ENCODE results near the gene ATP2A2. TPM values are rescaled to one million over a fixed set of nuclear protein-coding genes. Genes with fewer than 3 reads are reported as not detected.
"Not testable (repeated sequence)": the region's sequence is repeated elsewhere in the genome, so short reads cannot be mapped to it uniquely, and the experiment has no call there.

ATP2A2 gene
- total RNA-seq, 2 experiments from 2014 or later, result 206 TPM

DNA sequence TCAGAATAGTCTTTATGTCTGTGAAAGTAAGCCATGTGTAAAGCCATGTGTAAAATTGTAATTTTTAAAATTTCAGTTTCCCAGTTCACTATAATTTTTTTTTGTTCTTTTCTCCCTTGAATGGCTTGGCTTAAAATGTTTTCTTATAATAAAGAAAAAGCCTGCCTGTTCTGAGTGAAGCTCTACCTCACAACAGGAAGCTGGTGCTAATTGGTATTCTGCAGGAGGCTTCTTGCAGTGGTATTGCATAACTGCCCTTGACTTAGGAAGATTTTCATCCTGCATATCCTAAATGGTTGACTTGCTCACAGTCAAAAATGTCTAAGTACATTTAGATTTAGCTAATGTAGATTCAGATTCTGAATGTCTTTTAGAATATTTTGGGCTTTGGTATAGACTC is 49.5 kb downstream of the ATP2A2 start:
- ChIA-PET CTCF (interaction anchor here (1.5 kb wide), 1 partner anchor 9 kb away, joined by 3 read pairs; no protein-coding TSS in a partner anchor), POLR2A (interaction anchor here (0.6 kb wide), 1 partner anchor 152 kb away, joined by 3 read pairs; no protein-coding TSS in a partner anchor)

DNA sequence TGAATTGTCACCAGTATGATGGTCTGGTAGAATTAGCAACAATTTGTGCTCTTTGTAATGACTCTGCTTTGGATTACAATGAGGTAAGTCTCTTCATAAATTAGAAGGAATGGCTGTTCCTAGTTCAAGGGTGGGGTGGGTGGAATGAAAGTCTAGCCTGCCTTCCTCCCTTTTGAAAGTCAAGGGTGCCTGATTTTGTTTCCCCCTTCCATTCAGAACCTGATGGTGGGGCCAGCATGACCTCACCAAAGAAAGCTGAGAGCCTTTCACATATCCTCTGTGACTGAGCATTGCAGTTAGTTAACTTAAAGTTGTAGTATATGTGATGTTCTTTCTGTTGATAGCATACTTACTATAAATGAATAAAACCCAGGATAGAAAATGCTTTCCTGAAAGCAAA is 52.2 kb downstream of the ATP2A2 start:
- ChIA-PET CTCF (no interaction called here), POLR2A (no interaction called here)

GRCh38 chr12:110335481-110336045 is 54.5 kb downstream of the ATP2A2 start:
- POLR2A ChIA-PET, result interaction anchor here (0.6 kb wide), 1 partner anchor 1703 kb away, joined by 4 read pairs; no protein-coding TSS in a partner anchor
- CTCF ChIA-PET, result interaction anchor here (1.1 to 1.2 kb wide), 2 partner anchors 19 to 22 kb away, joined by 3 read pairs; no protein-coding TSS in a partner anchor

GRCh38 chr12:110337912-110338710 is 57.1 kb downstream of the ATP2A2 start:
- CTCF ChIA-PET, result no interaction called here
- POLR2A ChIA-PET, result no interaction called here

- ChIA-PET CTCF (no interaction called here), POLR2A (no interaction called here)
Measured at GRCh38 chr12:110338754-110339153, 57.7 kb downstream of the ATP2A2 start.

DNA sequence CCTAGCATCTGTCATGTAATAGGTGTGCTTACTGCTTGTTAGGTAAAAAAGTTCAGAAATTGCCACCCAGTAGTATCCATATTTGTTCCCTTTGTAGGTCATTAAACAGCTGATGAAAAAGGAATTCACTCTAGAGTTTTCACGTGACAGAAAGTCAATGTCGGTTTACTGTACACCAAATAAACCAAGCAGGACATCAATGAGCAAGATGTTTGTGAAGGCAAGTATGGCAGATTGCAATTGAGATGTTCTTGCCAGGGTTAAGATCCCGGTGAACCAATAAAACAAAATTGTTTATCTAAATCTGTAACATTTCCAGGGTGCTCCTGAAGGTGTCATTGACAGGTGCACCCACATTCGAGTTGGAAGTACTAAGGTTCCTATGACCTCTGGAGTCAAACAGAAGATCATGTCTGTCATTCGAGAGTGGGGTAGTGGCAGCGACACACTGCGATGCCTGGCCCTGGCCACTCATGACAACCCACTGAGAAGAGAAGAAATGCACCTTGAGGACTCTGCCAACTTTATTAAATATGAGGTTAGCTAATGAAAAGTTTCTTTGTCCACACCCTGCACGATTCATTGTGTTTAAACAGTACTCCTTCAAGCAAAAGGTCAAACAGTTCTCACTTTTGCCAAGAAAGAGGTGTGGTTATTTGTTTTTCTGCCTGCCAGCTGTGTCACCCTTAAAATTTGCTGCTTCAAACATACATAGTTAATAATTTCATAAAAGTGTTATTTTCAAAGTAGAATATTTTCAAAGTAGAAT is 58.3 kb downstream of the ATP2A2 start:
- ChIA-PET POLR2A (no interaction called here), CTCF (no interaction called here)

- CTCF ChIA-PET, result interaction anchor here (1.0 kb wide), 1 partner anchor 12 kb away, joined by 3 read pairs; no protein-coding TSS in a partner anchor
- POLR2A ChIA-PET, result not testable (repeated sequence)
Measured at GRCh38 chr12:110340261-110340660, 59.2 kb downstream of the ATP2A2 start.

DNA sequence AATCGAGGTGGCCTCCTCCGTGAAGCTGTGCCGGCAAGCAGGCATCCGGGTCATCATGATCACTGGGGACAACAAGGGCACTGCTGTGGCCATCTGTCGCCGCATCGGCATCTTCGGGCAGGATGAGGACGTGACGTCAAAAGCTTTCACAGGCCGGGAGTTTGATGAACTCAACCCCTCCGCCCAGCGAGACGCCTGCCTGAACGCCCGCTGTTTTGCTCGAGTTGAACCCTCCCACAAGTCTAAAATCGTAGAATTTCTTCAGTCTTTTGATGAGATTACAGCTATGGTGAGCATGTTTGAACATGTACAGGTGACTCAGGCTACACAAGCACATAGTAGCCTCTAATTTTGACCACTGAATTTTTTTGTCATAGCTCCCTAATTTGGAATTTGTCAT is 59.7 kb downstream of the ATP2A2 start:
- POLR2A ChIA-PET, result no interaction called here
- CTCF ChIA-PET, result interaction anchor here (1.0 kb wide), 1 partner anchor 12 kb away, joined by 3 read pairs; no protein-coding TSS in a partner anchor

- ChIA-PET CTCF (no interaction called here), POLR2A (interaction anchor here (0.6 kb wide), 1 partner anchor 320 kb away, joined by 4 read pairs; no protein-coding TSS in a partner anchor)
Measured at GRCh38 chr12:110342157-110342556, 61.1 kb downstream of the ATP2A2 start.

GRCh38 chr12:110343114-110343513 is 62.1 kb downstream of the ATP2A2 start:
- POLR2A ChIA-PET, result no interaction called here
- CTCF ChIA-PET, result no interaction called here

DNA sequence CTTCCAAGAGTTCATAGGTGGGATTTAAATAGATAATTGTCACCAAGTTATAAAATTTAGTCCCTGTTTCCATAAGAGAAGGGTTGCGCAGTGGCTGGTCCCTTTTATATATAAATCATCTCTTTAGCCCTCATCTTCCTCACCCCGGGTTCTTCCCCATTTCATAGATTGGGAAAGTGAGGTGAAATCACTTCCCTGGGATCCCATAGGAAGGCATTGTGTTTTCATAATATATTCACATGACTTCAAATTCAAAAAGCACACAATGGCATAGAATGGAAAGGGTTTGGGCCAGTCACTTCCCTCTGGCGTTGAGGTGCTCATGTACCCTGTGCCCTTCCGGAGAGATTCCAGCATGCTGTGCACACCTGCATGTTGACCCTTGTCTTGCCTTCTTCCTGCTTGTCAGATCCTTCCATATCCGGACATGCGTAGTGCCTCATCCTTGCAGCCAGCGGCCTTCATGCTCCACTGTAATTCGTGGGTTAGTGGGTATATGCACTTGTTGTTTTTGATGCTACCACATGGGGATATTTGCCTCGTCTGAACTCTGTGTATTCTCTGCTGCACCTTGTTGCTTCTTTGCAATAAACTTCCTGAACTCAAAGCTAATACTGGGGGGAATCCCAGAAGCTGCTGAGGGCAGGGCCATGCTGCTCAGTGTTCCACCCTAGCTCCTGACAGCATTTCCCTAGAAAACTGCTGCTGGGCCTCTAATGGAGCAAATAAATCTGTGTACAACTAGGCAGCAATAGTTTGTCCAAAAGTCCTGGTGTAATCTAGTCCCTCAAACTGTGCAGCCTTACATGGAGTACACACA is 62.9 kb downstream of the ATP2A2 start:
- POLR2A ChIA-PET, result no interaction called here

GRCh38 chr12:110344657-110345056 is 63.6 kb downstream of the ATP2A2 start:
- ChIA-PET POLR2A (no interaction called here), CTCF (no interaction called here)

More for the DNA sequence above, 62.9 kb downstream of the ATP2A2 start:
- CTCF ChIA-PET, result no interaction called here

GRCh38 chr12:110345176-110345661 is 64.2 kb downstream of the ATP2A2 start:
- CTCF ChIA-PET, result interaction anchor here (0.6 kb wide), 1 partner anchor 14 kb away, joined by 4 read pairs; no protein-coding TSS in a partner anchor
- POLR2A ChIA-PET, result no interaction called here

DNA sequence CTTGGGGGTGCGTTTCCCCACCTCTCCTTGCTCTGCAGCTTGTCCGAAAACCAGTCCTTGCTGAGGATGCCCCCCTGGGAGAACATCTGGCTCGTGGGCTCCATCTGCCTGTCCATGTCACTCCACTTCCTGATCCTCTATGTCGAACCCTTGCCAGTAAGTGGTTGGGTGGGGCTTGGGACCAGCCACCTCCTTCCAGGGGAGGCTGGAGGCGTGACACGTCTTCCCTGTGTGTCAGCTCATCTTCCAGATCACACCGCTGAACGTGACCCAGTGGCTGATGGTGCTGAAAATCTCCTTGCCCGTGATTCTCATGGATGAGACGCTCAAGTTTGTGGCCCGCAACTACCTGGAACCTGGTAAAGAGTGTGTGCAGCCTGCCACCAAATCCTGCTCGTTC is 64.9 kb downstream of the ATP2A2 start:
- POLR2A ChIA-PET, result no interaction called here
- CTCF ChIA-PET, result no interaction called here

GRCh38 chr12:110347767-110348166 is 66.7 kb downstream of the ATP2A2 start:
- CTCF ChIA-PET, result no interaction called here
- POLR2A ChIA-PET, result interaction anchor here (0.8 kb wide), 1 partner anchor 28 kb away, joined by 3 read pairs; no protein-coding TSS in a partner anchor

GRCh38 chr12:110348431-110349059 is 67.5 kb downstream of the ATP2A2 start:
- CTCF ChIA-PET, result interaction anchor here (1.2 kb wide), 1 partner anchor 10 kb away, joined by 5 read pairs; no protein-coding TSS in a partner anchor
- POLR2A ChIA-PET, result interaction anchor here (0.8 kb wide), 1 partner anchor 27 kb away, joined by 3 read pairs; no protein-coding TSS in a partner anchor

GRCh38 chr12:110349096-110349495 is 68.0 kb downstream of the ATP2A2 start:
- CTCF ChIA-PET, result interaction anchor here (0.8 to 1.2 kb wide), 2 partner anchors 10 to 249 kb away, joined by 3 to 5 read pairs; no protein-coding TSS in a partner anchor
- POLR2A ChIA-PET, result no interaction called here

GRCh38 chr12:110349514-110350151 is 68.6 kb downstream of the ATP2A2 start:
- ChIA-PET CTCF (interaction anchor here (0.8 to 1.2 kb wide), 2 partner anchors 9 to 250 kb away, joined by 3 to 5 read pairs; no protein-coding TSS in a partner anchor), POLR2A (interaction anchor here (0.5 kb wide), 1 partner anchor 62 kb away, joined by 3 read pairs; no protein-coding TSS in a partner anchor)

Measured in activated CD8-positive, alpha-beta memory T cell treated with anti-CD3 and anti-CD28 coated beads for 36 hours (primary cell).